ENCODE results near the gene SNAPC5. TPM values are rescaled to one million over a fixed set of nuclear protein-coding genes. Genes with fewer than 3 reads are reported as not detected.

SNAPC5 gene
- total RNA-seq, 1 donor from 2014 or later, result 42.3 TPM

DNA sequence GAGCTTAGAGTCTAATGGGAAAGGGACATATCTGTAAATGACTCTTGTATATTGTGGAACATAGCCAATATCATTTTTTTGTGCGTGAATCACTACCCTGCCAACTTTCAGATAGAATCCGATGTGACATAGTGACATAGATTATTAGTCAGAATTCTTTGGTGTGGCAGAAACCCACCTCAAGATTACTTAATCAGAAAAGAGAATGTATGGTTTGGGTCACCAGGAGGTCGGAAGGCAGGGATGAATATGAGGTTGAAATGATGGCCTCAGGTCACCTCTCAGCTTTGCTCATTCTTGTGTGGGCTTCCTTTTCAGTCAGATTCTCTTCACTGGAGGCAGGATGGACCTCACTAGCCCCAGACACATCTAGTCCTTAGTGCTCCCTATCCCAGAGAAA lies 41.4 kb downstream of the SNAPC5 start:
- DNase-seq (ENCODE audit: low read depth), result no peak

DNA sequence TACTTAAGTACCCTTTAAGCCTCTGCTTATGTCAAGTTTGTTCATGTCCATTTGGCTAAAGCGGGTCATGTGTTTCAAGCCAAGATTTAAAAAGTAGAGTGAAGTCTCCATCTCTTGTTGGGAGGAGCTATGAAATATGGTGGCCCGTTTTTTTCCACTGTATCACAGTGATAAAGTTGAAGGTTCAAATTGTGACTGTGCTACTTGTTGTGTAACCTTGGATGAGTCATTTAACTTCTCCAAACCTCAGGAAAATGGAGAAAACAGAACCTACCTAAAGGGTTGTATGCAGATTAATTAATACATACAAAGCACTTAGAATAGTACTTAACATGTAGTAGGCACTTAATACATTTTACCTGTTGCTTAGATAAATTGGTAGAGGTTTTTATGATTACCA lies 43.4 kb downstream of the SNAPC5 start:
- peak; percentile 40 for DNase-seq (ENCODE audit: low read depth)

DNA sequence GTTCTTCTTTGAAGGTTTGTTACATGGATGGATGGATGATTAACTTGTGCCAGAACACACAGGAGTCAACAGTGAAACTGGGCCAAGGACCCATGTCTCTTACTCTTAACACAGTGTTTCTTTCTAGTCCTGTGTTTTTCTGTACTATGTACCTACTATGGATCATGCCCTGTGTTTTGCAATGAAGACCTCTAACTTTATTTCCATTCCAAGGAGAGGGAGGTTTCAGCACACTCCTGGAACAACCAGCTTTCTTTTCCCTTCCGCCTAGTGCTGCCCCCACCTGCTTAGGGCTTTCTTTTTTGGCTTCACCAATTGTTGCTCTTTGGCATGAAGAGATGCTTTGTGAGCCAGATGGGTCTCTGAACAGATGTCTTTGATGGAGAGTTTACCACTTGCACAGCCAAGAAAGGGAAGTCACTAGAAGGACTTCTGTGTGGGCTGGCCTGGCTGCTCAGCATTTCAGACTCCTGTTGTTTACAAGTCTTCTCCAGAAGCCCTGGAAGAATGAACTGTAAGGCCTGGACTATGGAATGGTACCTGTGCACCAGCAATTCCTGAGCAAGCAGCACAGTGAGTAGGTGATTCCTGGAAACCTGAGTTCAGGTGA lies 44.5 kb downstream of the SNAPC5 start:
- peak; percentile 16 for DNase-seq (ENCODE audit: low read depth)

DNA sequence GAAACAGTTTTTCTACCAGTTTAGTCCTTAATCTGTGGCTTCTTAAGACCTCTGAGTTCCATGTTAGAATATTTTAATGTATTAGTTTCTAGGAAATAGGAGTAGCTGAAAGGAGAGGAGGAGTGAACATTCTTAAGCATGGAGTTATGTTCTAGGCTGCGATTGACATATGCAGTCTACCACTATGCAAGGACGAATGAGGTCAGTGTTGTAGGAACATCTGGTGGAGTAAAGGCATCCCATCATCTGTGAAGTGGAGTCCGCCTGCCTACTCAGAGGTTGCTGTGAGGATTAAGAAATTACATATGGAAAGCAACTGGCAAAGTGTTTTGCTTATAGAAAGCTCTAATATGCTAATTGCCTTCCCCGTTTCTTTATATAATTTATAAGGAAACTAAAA lies 45.1 kb downstream of the SNAPC5 start:
- DNase-seq (ENCODE audit: low read depth), result no peak

Other genes starting within 250 kb of the SNAPC5 start
- 0.35 and 6.2 TPM in 2 replicates for gene MEGF11, start 244.0 kb downstream of the SNAPC5 start, total RNA-seq
- gene DIS3L, start 204.2 kb downstream of the SNAPC5 start, total RNA-seq, result 16.1 and 30.1 TPM in 2 replicates
- 8.7 and 9.4 TPM in 2 replicates for gene TIPIN, start 141.1 kb downstream of the SNAPC5 start, total RNA-seq
- 53.3 and 63.9 TPM in 2 replicates for gene MAP2K1, start 110.8 kb downstream of the SNAPC5 start, total RNA-seq
- gene RPL4, start 7.1 kb upstream of the SNAPC5 start, total RNA-seq, result 2,621 and 2,644 TPM in 2 replicates
- 9.7 and 18.9 TPM in 2 replicates for gene ZWILCH, start 7.6 kb upstream of the SNAPC5 start, total RNA-seq
- gene LCTL, start 68.2 kb upstream of the SNAPC5 start, total RNA-seq, result 0.35 and 0.50 TPM in 2 replicates
- gene SMAD6, start 204.5 kb upstream of the SNAPC5 start, total RNA-seq, result 2.6 and 20.8 TPM in 2 replicates